Activated CD8-positive, alpha-beta memory T cell treated with anti-CD3 and anti-CD28 coated beads for 36 hours (primary cell): ENCODE data around the gene SND1. TPM values are rescaled to one million over a fixed set of nuclear protein-coding genes. Genes with fewer than 3 reads are reported as not detected.
"Not testable (repeated sequence)": the region's sequence is repeated elsewhere in the genome, so short reads cannot be mapped to it uniquely, and the experiment has no call there.

Experiments
- CTCF ChIA-PET: fragments of 350-600 bp; sonication (Branson Sonifier 250); formaldehyde crosslinking; loops from one replicate; lab custom pipeline; 2021; ENCODE audit warnings: antibody characterized with exemption; lab: Charles Lee
- POLR2A ChIA-PET: fragments of 350-600 bp; sonication (Branson Sonifier 250); formaldehyde crosslinking; loops from one replicate; lab custom pipeline; 2021; ENCODE audit warnings: antibody characterized with exemption; lab: Charles Lee
- total RNA-seq, 2 experiments: library from RNA; stranded (reverse); gene quantifications; one replicate each; pipeline ENCODE4 v1.2.3, GENCODE V29; 2021

Gene SND1
- total RNA-seq, 2 experiments from 2014 or later, result 203 to 219 TPM

- CTCF ChIA-PET, result interaction anchor here (0.7 kb wide), 1 partner anchor 92 kb away, joined by 3 read pairs; no protein-coding TSS in a partner anchor
- POLR2A ChIA-PET, result not testable (repeated sequence)
These were observed 250.8 kb downstream of the SND1 start for GRCh38 chr7:127902753-127903152.

GRCh38 chr7:127903892-127904669 lies 252.1 kb downstream of the SND1 start:
- POLR2A ChIA-PET, result no interaction called here
- CTCF ChIA-PET, result no interaction called here

GRCh38 chr7:127904670-127904985 lies 252.6 kb downstream of the SND1 start:
- CTCF ChIA-PET, result no interaction called here
- POLR2A ChIA-PET, result no interaction called here

- ChIA-PET CTCF (interaction anchor here (1.0 kb wide), 1 partner anchor 304 kb away, joined by 4 read pairs; no protein-coding TSS in a partner anchor), POLR2A (no interaction called here)
These were observed 253.0 kb downstream of the SND1 start for GRCh38 chr7:127905021-127905420.

GRCh38 chr7:127905491-127906330 lies 253.7 kb downstream of the SND1 start:
- ChIA-PET CTCF (interaction anchor here (1.0 kb wide), 1 partner anchor 304 kb away, joined by 4 read pairs; no protein-coding TSS in a partner anchor), POLR2A (no interaction called here)

GRCh38 chr7:127907110-127908040 lies 255.4 kb downstream of the SND1 start:
- POLR2A ChIA-PET, result no interaction called here

GRCh38 chr7:127908430-127909258 lies 256.6 kb downstream of the SND1 start:
- CTCF ChIA-PET, result no interaction called here
- POLR2A ChIA-PET, result interaction anchor here (0.6 to 0.7 kb wide), 2 partner anchors 13 to 135 kb away, joined by 3 to 4 read pairs; no protein-coding TSS in a partner anchor

More at GRCh38 chr7:127907110-127908040, 255.4 kb downstream of the SND1 start:
- CTCF ChIA-PET, result no interaction called here

GRCh38 chr7:127909424-127910152 lies 257.6 kb downstream of the SND1 start:
- ChIA-PET POLR2A (no interaction called here), CTCF (no interaction called here)

GRCh38 chr7:127910670-127911069 lies 258.7 kb downstream of the SND1 start:
- CTCF ChIA-PET, result no interaction called here
- POLR2A ChIA-PET, result no interaction called here

- ChIA-PET CTCF (no interaction called here), POLR2A (no interaction called here)
These were observed 260.0 kb downstream of the SND1 start for GRCh38 chr7:127911968-127912511.

- ChIA-PET CTCF (no interaction called here), POLR2A (no interaction called here)
These were observed 260.9 kb downstream of the SND1 start for GRCh38 chr7:127912901-127913300.

GRCh38 chr7:127913686-127914085 lies 261.7 kb downstream of the SND1 start:
- ChIA-PET POLR2A (no interaction called here), CTCF (no interaction called here)

- ChIA-PET CTCF (no interaction called here), POLR2A (no interaction called here)
These were observed 262.7 kb downstream of the SND1 start for GRCh38 chr7:127914693-127915092.

GRCh38 chr7:127916735-127917134 lies 264.7 kb downstream of the SND1 start:
- ChIA-PET POLR2A (no interaction called here), CTCF (no interaction called here)

GRCh38 chr7:127918130-127918529 lies 266.1 kb downstream of the SND1 start:
- ChIA-PET CTCF (interaction anchor here (0.6 kb wide), 1 partner anchor 12 kb away, joined by 3 read pairs; no protein-coding TSS in a partner anchor), POLR2A (no interaction called here)

- ChIA-PET CTCF (interaction anchor here (0.7 kb wide), 1 partner anchor 65 kb away, joined by 3 read pairs; no protein-coding TSS in a partner anchor), POLR2A (no interaction called here)
These were observed 268.9 kb downstream of the SND1 start for GRCh38 chr7:127920787-127921438.

- CTCF ChIA-PET, result no interaction called here
- POLR2A ChIA-PET, result no interaction called here
These were observed 270.7 kb downstream of the SND1 start for GRCh38 chr7:127922656-127923055.
